Measurements from ENCODE around the gene COL4A2.

Gene COL4A2

GRCh38 chr13:110276553-110276950 is 30.5 kb upstream of the COL4A2 start:
- Mint-ChIP-seq H3K36me3 (ENCODE audit: insufficient read depth) (no peaks in the 10 kb centered on the region), H3K9me3 (no peaks in the 10 kb centered on the region), H3K27ac (no peak overlapping the region), H3K27me3 (no peaks in the 10 kb centered on the region), H3K4me1 (ENCODE audit: low read depth in 2 of 2) (no peaks in the 10 kb centered on the region), H3K4me3 (no peak overlapping the region)
- DNase-seq (no peak), ATAC-seq (replicated peaks) (no peak)

GRCh38 chr13:110277357-110277975 is 29.6 kb upstream of the COL4A2 start:
- ATAC-seq (replicated peaks) (no peak), DNase-seq (no peak)
- no peak overlapping the region for H3K27ac Mint-ChIP-seq
- H3K4me1 Mint-ChIP-seq (ENCODE audit: low read depth in 2 of 2) = no peaks in the 10 kb centered on the region
- H3K36me3 Mint-ChIP-seq (ENCODE audit: insufficient read depth) = no peaks in the 10 kb centered on the region
- H3K4me3 Mint-ChIP-seq = no peak overlapping the region
- H3K9me3 Mint-ChIP-seq = no peaks in the 10 kb centered on the region
- peaks cover 0 to 8% of the 10 kb centered on the region in 2 donors for H3K27me3 Mint-ChIP-seq

GRCh38 chr13:110278859-110279258 is 28.2 kb upstream of the COL4A2 start:
- Mint-ChIP-seq H3K4me1 (ENCODE audit: low read depth in 2 of 2) (no peaks in the 10 kb centered on the region), H3K36me3 (ENCODE audit: insufficient read depth) (no peaks in the 10 kb centered on the region), H3K9me3 (no peaks in the 10 kb centered on the region), H3K4me3 (no peak overlapping the region), H3K27me3 (peaks cover 0 to 13% of the 10 kb centered on the region in 2 donors), H3K27ac (no peak overlapping the region)
- DNase-seq (no peak), ATAC-seq (replicated peaks) (no peak)

- no peaks in the 10 kb centered on the region for H3K9me3 Mint-ChIP-seq
- H3K4me1 Mint-ChIP-seq (ENCODE audit: low read depth in 2 of 2) = no peaks in the 10 kb centered on the region
- peaks cover 0 to 22% of the 10 kb centered on the region in 2 donors for H3K27me3 Mint-ChIP-seq
- DNase-seq = no peak
- no peak overlapping the region for H3K27ac Mint-ChIP-seq
- no peak overlapping the region for H3K4me3 Mint-ChIP-seq
- no peaks in the 10 kb centered on the region for H3K36me3 Mint-ChIP-seq (ENCODE audit: insufficient read depth)
- no peak for ATAC-seq (replicated peaks)
Measured at GRCh38 chr13:110279684-110280083, 27.4 kb upstream of the COL4A2 start.

- H3K27ac Mint-ChIP-seq = no peak overlapping the region
- no peaks in the 10 kb centered on the region for H3K9me3 Mint-ChIP-seq
- no peaks in the 10 kb centered on the region for H3K4me1 Mint-ChIP-seq (ENCODE audit: low read depth in 2 of 2)
- H3K36me3 Mint-ChIP-seq (ENCODE audit: insufficient read depth) = no peaks in the 10 kb centered on the region
- peaks cover 0 to 25% of the 10 kb centered on the region in 2 donors for H3K27me3 Mint-ChIP-seq
- ATAC-seq (replicated peaks) = no peak
- H3K4me3 Mint-ChIP-seq = no peak overlapping the region
- DNase-seq = no peak
Measured at GRCh38 chr13:110280231-110280813, 26.8 kb upstream of the COL4A2 start.

- H3K27me3 Mint-ChIP-seq = peaks cover 0 to 32% of the 10 kb centered on the region in 2 donors
- ATAC-seq (replicated peaks) = no peak
Measured at GRCh38 chr13:110280985-110281688, 25.9 kb upstream of the COL4A2 start.

GRCh38 chr13:110281736-110282135 is 25.3 kb upstream of the COL4A2 start:
- H3K27ac Mint-ChIP-seq = no peak overlapping the region

More at GRCh38 chr13:110280985-110281688, 25.9 kb upstream of the COL4A2 start:
- H3K4me3 Mint-ChIP-seq = no peak overlapping the region
- no peaks in the 10 kb centered on the region for H3K4me1 Mint-ChIP-seq (ENCODE audit: low read depth in 2 of 2)
- no peaks in the 10 kb centered on the region for H3K36me3 Mint-ChIP-seq (ENCODE audit: insufficient read depth)
- H3K9me3 Mint-ChIP-seq = no peaks in the 10 kb centered on the region
- no peak overlapping the region for H3K27ac Mint-ChIP-seq
- no peak for DNase-seq

GRCh38 chr13:110282316-110282841 is 24.7 kb upstream of the COL4A2 start:
- ATAC-seq (replicated peaks) (no peak), DNase-seq (no peak)
- H3K4me3 Mint-ChIP-seq = no peak overlapping the region
- peaks cover 0 to 33% of the 10 kb centered on the region in 2 donors for H3K27me3 Mint-ChIP-seq
- H3K36me3 Mint-ChIP-seq (ENCODE audit: insufficient read depth) = no peaks in the 10 kb centered on the region
- no peak overlapping the region for H3K27ac Mint-ChIP-seq
- H3K9me3 Mint-ChIP-seq = no peaks in the 10 kb centered on the region
- no peaks in the 10 kb centered on the region for H3K4me1 Mint-ChIP-seq (ENCODE audit: low read depth in 2 of 2)

More at GRCh38 chr13:110281736-110282135, 25.3 kb upstream of the COL4A2 start:
- Mint-ChIP-seq H3K36me3 (ENCODE audit: insufficient read depth) (no peaks in the 10 kb centered on the region), H3K9me3 (no peaks in the 10 kb centered on the region), H3K4me1 (ENCODE audit: low read depth in 2 of 2) (no peaks in the 10 kb centered on the region), H3K27me3 (peaks cover 0 to 33% of the 10 kb centered on the region in 2 donors), H3K4me3 (no peak overlapping the region)
- DNase-seq = no peak
- no peak for ATAC-seq (replicated peaks)

GRCh38 chr13:110283736-110284517 is 23.2 kb upstream of the COL4A2 start:
- Mint-ChIP-seq H3K36me3 (ENCODE audit: insufficient read depth) (no peaks in the 10 kb centered on the region), H3K4me3 (no peak overlapping the region), H3K4me1 (ENCODE audit: low read depth in 2 of 2) (no peaks in the 10 kb centered on the region), H3K27ac (no peak overlapping the region), H3K27me3 (peaks cover 0 to 33% of the 10 kb centered on the region in 2 donors), H3K9me3 (no peaks in the 10 kb centered on the region)
- no peak for ATAC-seq (replicated peaks)
- no peak for DNase-seq

GRCh38 chr13:110284779-110285484 is 22.2 kb upstream of the COL4A2 start:
- Mint-ChIP-seq H3K4me3 (no peak overlapping the region), H3K9me3 (no peaks in the 10 kb centered on the region), H3K36me3 (ENCODE audit: insufficient read depth) (no peaks in the 10 kb centered on the region), H3K4me1 (ENCODE audit: low read depth in 2 of 2) (no peaks in the 10 kb centered on the region), H3K27ac (no peak overlapping the region), H3K27me3 (peaks cover 0 to 33% of the 10 kb centered on the region in 2 donors)
- DNase-seq = no peak
- no peak for ATAC-seq (replicated peaks)

- Mint-ChIP-seq H3K4me1 (ENCODE audit: low read depth in 2 of 2) (no peaks in the 10 kb centered on the region), H3K4me3 (no peak overlapping the region), H3K27me3 (peaks cover 0 to 33% of the 10 kb centered on the region in 2 donors), H3K27ac (no peak overlapping the region), H3K36me3 (ENCODE audit: insufficient read depth) (no peaks in the 10 kb centered on the region), H3K9me3 (no peaks in the 10 kb centered on the region)
- no peak for DNase-seq
- ATAC-seq (replicated peaks) = no peak
Measured at GRCh38 chr13:110285991-110286832, 20.9 kb upstream of the COL4A2 start.
